ENCODE results near the gene SPRR3. TPM values are rescaled to one million over a fixed set of nuclear protein-coding genes. Genes with fewer than 3 reads are reported as not detected.
"Not testable (repeated sequence)": the region's sequence is repeated elsewhere in the genome, so short reads cannot be mapped to it uniquely, and the experiment has no call there.

Gene SPRR3
- polyA plus RNA-seq, 4 donors, result 0.18 to 0.49 TPM; not detected in 2

DNA sequence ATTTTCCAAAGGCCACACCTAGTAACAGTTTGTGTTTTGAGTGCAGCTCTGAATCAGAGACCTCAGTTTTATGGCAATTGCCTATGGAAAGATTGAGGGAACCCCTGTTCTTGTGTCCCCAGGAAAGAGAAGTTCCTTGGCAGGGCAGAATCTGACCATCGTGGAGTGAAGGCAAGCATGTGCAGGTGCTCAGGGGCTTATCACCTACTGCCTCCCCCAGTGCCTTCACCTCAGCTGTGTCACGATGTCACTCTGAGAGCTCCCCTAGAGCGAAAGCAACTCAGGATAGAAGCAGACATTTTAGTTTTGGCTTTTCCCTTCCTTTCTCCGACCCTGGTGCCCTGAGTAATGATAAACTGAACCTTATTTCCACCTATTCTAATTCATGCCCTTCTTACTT, 19.5 kb upstream of the SPRR3 start:
- DNase-seq (ENCODE audit: low read depth in 4 of 4, low spot score in 3 of 4), result no peak

DNA sequence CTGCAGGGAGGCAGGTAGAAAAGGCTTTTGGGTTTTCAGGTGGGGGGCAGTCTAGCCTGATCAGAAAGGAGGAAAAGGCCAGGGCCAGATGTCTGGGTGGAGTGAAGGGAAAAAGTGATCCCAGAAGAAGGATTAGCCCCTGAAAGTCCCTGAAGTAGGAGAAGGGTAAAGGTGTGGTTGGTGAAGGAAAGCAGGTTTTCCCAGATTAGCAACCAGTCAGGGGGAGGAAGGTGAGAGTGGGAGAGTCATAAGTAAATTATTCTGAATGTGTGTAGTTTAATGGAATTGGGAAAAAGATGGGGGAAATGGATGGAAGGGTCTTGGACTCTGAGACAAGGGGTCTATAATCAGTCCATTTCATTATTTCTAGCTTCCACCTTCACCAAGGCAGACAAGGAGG, 18.3 kb upstream of the SPRR3 start:
- DNase-seq (ENCODE audit: low read depth in 4 of 4, low spot score in 3 of 4), result no peak

DNA sequence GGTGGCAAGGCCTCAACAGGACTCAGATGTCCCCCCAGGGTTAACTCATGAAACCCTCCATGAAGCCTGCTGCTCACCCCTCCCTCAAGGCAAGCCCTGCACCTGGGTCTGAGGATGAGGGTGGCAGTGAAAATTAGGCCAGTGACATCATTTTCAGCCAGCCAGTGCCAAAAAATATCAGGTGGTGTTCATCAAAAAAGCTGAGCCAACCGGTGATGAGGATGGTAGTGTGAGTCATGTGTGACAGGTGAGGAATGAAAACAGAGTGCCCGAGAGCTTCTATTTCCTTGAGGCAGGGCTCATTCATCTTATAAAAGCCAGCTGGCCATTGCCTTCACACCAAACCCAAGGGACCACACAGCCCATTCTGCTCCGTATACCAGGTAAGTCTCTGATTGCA, 17.8 kb upstream of the SPRR3 start, which contains the start of gene SPRR1A:
Gene SPRR1A (plus strand): TSS at position 339 of the 400 bp plus-strand sequence. CDS start 1,150 bp downstream, outside the sequence.
- DNase-seq (ENCODE audit: low read depth in 4 of 4, low spot score in 3 of 4), result no peak

GRCh38 chr1:152986578-152986977, 15.0 kb upstream of the SPRR3 start:
- DNase-seq (ENCODE audit: low read depth in 4 of 4, low spot score in 3 of 4), result no peak

DNA sequence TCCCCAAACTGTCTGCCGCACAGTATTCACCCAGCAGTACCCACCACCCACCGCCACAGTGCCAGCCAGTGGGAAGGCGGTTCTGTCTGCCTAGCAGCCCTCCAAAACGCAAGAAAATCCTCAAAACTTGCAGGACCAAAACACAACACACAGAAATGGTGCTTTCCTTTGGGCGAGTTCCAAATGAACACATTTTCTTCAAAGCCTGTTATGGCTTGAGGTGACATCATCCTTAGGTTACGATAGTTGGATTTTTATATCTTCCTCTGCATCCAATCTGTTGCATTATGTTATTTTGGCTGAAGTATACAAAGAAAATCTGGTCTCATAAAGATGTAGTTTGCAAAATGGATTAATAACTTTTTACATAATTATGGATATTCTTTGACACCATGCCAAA, 8.4 kb upstream of the SPRR3 start:
- DNase-seq (ENCODE audit: low read depth in 4 of 4, low spot score in 3 of 4), result no peak

DNA sequence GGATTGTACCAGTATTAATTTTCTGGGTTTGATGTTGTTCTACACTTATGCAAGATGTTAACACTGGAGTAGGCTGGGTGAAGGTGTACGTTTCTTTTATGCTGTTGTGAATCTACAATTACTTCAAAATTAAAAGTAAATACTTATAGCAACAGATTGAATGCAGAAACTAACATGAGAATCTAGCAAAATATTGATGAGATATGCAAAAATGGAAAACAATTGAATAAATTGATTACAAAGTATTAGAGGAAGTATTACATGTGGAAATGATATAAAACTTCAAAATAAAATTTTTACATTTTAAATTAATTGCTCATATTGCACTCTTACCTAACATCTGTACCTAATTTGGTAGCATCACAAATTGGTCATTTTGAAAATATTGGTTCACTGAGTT, 5.7 kb upstream of the SPRR3 start:
- no peak for DNase-seq (ENCODE audit: low read depth in 4 of 4, low spot score in 3 of 4)

DNA sequence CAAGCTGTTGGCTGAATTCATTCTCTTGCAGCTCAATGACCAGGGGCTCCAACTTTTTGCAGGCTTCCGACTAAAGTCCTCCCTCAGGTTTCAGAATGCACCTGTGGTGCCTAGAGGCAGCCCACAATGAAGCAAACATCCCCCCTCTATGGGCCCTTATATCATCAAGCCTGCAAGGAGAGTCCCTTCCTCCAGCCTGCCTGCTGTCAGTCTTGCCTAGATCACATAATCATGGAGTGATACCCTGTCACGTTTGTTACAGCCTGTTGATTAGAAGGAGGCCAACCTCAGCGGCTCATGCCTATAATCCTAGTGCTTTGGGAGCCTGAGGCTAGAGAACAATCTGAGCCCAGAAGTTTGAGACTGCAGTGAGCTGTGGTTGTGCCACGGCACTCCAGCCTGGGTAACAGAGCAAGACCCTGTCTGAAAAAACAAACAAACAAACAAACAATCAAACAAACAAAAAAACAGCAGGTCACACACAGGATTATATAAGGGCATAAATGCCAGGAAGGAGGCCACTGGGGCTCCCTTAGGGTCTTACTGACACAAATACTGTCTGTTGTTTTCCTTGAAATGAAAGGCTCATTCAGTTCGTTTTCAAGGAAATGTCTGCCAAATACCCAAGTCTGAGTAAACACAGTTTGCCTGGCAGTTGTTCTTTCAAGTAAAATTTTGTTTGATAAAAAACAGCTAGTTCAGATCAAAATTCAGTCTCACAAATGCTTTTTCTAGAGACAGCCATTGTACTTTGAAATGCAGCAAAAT, 4.7 kb upstream of the SPRR3 start:
- no peak for DNase-seq (ENCODE audit: low read depth in 4 of 4, low spot score in 3 of 4)

DNA sequence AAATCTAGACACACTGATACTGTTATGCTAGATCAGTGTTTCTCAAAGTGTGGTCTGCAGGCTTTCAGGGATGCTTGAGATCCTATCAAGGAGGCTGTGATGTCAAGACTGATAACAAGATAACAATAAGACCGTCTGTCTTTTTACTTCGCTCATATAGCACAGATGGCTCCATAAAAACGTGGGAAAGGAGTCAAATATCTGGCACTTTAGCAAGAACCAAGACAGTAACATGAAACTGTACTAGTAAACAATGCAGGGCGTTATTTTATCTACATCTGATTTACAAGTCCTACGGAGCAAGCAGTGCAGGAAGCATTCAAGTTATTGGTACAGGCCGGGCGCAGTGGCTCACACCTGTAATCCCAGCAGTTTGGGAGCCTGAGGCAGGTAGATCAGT, 3.6 kb upstream of the SPRR3 start:
- no peak for DNase-seq (ENCODE audit: low read depth in 4 of 4, low spot score in 3 of 4)

DNA sequence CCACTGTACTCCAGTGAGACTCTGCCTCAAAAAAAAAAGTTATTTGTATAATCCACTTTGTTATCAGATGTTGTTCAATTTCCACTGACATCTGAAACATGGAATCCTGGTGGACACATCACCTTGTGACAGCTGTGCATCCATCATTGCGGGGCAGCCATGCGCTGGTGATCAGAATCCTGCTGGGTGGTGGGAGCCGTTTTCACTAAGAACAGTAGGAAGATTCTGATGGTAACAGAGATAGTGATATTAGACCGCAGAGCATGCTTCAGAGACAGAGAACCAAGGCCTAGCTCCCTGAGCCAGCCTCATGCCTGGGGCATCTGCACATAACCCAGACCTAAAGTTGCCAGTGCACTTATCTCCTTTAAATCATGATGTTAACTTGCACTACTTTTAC, 3.1 kb upstream of the SPRR3 start:
- DNase-seq (ENCODE audit: low read depth in 4 of 4, low spot score in 3 of 4), result no peak

DNA sequence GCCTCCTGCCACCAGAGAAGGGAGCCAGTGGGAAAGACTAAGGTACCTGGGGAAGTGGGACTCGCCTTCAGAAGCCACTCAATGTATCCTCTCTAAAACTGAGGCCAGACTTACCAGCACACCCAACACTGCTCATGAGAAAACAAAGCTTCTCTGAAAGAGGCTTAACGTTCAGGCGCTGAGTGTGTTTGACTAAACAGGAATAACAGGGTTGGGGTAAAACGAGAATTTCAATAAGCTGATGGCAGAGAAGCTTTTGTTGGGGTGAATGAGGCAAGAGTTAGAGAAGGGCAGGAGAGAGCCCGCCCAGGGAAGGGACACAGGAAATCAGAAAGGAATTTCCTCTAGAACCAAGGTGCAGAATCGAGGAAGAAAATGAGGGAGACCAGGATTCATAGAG, 1.7 kb upstream of the SPRR3 start:
- DNase-seq (ENCODE audit: low read depth in 4 of 4, low spot score in 3 of 4), result no peak

- DNase-seq (ENCODE audit: low read depth in 4 of 4, low spot score in 3 of 4), result no peak
These were observed 1.3 kb upstream of the SPRR3 start for GRCh38 chr1:153000294-153000693.

DNA sequence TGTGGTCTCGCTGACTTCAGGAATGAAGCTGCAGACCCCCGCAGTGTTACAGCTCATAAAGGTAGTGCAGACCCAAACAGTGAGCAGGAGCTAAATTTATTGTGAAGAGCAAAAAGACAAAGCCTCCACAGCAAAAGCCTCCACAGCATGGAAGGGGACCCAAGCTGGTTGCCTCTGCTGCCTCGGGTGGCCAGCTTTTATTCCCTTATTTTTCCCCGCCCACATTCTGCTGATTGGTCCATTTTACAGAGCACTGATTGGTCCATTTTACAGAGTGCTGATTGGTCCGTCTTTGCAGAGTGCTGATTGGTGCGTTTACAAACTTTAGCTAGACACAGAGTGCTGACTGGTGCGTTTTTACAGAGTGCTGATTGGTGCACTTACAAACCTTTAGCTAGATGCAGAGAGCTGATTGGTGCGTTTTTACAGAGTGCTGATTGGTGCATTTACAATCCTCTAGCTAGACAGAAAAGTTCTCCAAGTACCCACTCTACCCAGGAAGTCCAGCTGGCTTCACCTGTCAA, 9.7 kb downstream of the SPRR3 start:
- DNase-seq (ENCODE audit: low read depth in 4 of 4, low spot score in 3 of 4), result not testable (repeated sequence)

GRCh38 chr1:153021829-153022228, 20.3 kb downstream of the SPRR3 start:
- not testable (repeated sequence) for DNase-seq (ENCODE audit: low read depth in 4 of 4, low spot score in 3 of 4)

- DNase-seq (ENCODE audit: low read depth in 4 of 4, low spot score in 3 of 4), result not testable (repeated sequence)
These were observed 20.8 kb downstream of the SPRR3 start for GRCh38 chr1:153022340-153022739.

DNA sequence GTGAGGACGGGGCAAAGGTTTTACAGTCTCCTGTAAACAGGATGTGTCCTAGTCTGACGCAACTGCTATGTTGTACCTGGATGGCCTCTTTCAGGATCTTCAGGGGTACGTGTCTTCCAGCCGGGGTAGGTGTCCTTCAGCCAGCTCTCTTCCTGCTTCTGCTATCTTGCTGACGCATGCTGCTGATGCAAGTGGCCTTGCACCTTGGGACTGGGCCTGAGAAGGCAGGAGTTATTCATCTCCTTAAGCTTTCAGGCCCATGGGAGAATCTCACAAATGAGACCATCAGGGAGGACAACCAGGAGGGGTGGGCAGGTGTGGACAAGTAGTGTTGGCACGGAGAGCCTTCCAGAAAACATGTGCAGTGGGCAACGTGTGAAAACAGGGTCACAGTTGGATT, 21.6 kb downstream of the SPRR3 start:
- no peak for DNase-seq (ENCODE audit: low read depth in 4 of 4, low spot score in 3 of 4)

GRCh38 chr1:153024413-153024812, 22.9 kb downstream of the SPRR3 start:
- DNase-seq (ENCODE audit: low read depth in 4 of 4, low spot score in 3 of 4), result no peak

DNA sequence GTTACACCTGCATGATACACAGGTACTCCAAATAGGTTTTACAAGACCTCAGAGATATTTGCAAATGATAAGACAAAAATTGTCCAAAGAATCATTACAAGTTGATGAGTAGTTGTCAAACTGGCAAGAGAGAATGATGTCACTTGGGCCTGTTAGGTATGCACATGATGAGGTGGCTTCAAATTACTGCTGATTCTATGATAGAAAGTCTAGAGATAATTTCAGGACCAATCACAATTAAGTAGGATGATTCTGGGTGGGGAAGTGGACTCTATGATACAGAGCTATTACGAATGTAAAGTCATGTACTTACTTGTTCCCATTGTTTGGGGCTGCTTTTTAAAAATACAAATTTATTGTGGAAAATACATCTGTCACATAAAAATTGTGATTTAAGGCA, 24.2 kb downstream of the SPRR3 start:
- no peak for DNase-seq (ENCODE audit: low read depth in 4 of 4, low spot score in 3 of 4)

- DNase-seq (ENCODE audit: low read depth in 4 of 4, low spot score in 3 of 4), result no peak
These were observed 27.2 kb downstream of the SPRR3 start for GRCh38 chr1:153028766-153029165.

DNA sequence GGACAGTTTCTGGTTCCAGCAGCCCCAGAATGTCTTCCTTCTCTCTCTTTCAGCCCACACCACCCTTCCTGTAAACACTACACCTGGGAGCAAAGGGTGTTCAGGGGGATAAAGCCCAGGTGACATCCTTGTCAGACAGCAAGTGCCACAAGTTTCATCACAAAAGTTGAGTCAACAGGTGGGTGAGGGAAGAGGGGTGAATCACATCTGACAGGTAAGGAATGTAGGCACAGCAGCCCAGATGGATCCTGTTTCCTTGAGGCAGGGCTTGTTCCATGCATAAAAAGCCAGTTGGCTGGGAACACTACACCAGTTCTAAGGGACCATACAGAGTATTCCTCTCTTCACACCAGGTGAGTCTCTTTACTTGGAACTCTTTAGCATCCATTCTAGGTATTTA, 29.3 kb downstream of the SPRR3 start, which contains the start of gene SPRR1B:
Gene SPRR1B (plus strand): TSS at position 309 of the 400 bp plus-strand sequence. CDS start 1,143 bp downstream, outside the sequence.
- no peak for DNase-seq (ENCODE audit: low read depth in 4 of 4, low spot score in 3 of 4)

- DNase-seq (ENCODE audit: low read depth in 4 of 4, low spot score in 3 of 4), result no peak
These were observed 30.5 kb downstream of the SPRR3 start for GRCh38 chr1:153032073-153032472.

GRCh38 chr1:153032677-153033308, 31.2 kb downstream of the SPRR3 start:
- DNase-seq (ENCODE audit: low read depth in 4 of 4, low spot score in 3 of 4), result no peak

DNA sequence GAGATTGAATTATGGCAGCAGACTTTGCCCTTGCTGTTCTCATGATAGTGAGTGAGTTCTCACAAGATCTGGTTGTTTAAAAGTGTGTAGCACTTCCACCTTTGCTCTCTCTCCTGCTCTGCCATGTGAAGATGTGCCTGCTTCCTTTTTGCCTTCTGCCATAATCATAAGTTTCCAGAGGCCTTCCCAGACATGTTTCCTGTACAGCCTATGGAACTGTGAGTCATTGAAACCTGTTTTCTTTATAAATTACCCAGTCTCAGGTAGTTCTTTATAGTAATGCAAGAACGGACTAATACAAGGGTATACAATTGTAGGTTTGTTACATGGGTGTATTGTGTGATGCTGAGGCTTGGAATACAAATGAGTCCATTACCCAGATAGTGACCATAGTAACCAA, 33.7 kb downstream of the SPRR3 start:
- DNase-seq (ENCODE audit: low read depth in 4 of 4, low spot score in 3 of 4), result no peak

Data from right renal pelvis (tissue), 4 donors.